Activated naive CD4-positive, alpha-beta T cell treated with anti-CD3 and anti-CD28 coated beads, Interleukin-2, amount 50 U/mL, for 72 hours (primary cell): ENCODE measurements around the gene TSPOAP1. TPM values are rescaled to one million over a fixed set of nuclear protein-coding genes. Genes with fewer than 3 reads are reported as not detected.

Experiments
- ATAC-seq, 2 donors: fragments of 150-1000 bp; cut with Tn5 transposase; 2 replicates each; pipeline ENCODE4 v1.10.0; 2021; ENCODE audit warnings: mild to moderate bottlenecking in 2 of 2, moderate library complexity in 2 of 2
- DNase-seq, 2 donors: peaks; one replicate each; pipeline ENCODE4 v3.0.0; 2021 to 2022; ENCODE audit warnings: low spot score in 2 of 2
- H3K27ac Mint-ChIP-seq, 2 donors: one replicate each; pipeline ENCODE4 v1.8.0; 2022; ENCODE audit warnings: mild to moderate bottlenecking in 2 of 2, mixed read lengths in 2 of 2
- H3K36me3 Mint-ChIP-seq, 2 donors: one replicate each; pipeline ENCODE4 v1.8.0; 2022; ENCODE audit warnings: mixed read lengths in 2 of 2
- H3K9me3 Mint-ChIP-seq, 2 donors: one replicate each; pipeline ENCODE4 v1.8.0; 2022; ENCODE audit warnings: mixed read lengths in 2 of 2
- total RNA-seq, 2 donors: library from RNA; stranded (reverse); gene quantifications; one replicate each; pipeline ENCODE4 v1.2.3, GENCODE V29; 2022

Gene TSPOAP1
- total RNA-seq, 2 donors from 2014 or later: 19.2 to 123 TPM

GRCh38 chr17:58308173-58308984, 20.2 kb downstream of the TSPOAP1 start:
- no peak for DNase-seq

GRCh38 chr17:58307468-58308172, 21.0 kb downstream of the TSPOAP1 start:
- Mint-ChIP-seq H3K36me3 (peaks cover 0 to 4% of the 10 kb centered on the region in 2 donors), H3K9me3 (no peaks in the 10 kb centered on the region), H3K27ac (peak overlapping the region in 1 of 2 donors; percentile 57)
- no peak for ATAC-seq
- DNase-seq: no peak

More at GRCh38 chr17:58308173-58308984, 20.2 kb downstream of the TSPOAP1 start:
- Mint-ChIP-seq H3K27ac (no peak overlapping the region), H3K9me3 (no peaks in the 10 kb centered on the region), H3K36me3 (peaks cover 0 to 4% of the 10 kb centered on the region in 2 donors)
- no peak for ATAC-seq

GRCh38 chr17:58306131-58306951, 22.3 kb downstream of the TSPOAP1 start:
- no peaks in the 10 kb centered on the region for H3K9me3 Mint-ChIP-seq
- peaks cover 0 to 4% of the 10 kb centered on the region in 2 donors for H3K36me3 Mint-ChIP-seq
- no peak for ATAC-seq
- H3K27ac Mint-ChIP-seq: peak overlapping the region in 1 of 2 donors; percentile 57
- DNase-seq: no peak

GRCh38 chr17:58305626-58306025, 23.0 kb downstream of the TSPOAP1 start:
- peaks cover 0 to 4% of the 10 kb centered on the region in 2 donors for H3K36me3 Mint-ChIP-seq
- no peak overlapping the region for H3K27ac Mint-ChIP-seq
- DNase-seq: no peak
- H3K9me3 Mint-ChIP-seq: no peaks in the 10 kb centered on the region
- no peak for ATAC-seq

- no peak for DNase-seq
- Mint-ChIP-seq H3K36me3 (peaks cover 0 to 4% of the 10 kb centered on the region in 2 donors), H3K9me3 (no peaks in the 10 kb centered on the region), H3K27ac (peak overlapping the region in 1 of 2 donors; percentile 20)
- no peak for ATAC-seq
Observed at GRCh38 chr17:58304750-58305486, 23.7 kb downstream of the TSPOAP1 start.

GRCh38 chr17:58303971-58304749, 24.4 kb downstream of the TSPOAP1 start:
- H3K9me3 Mint-ChIP-seq: no peaks in the 10 kb centered on the region
- DNase-seq: peak; percentile 61 to 72

GRCh38 chr17:58302919-58303585, 25.5 kb downstream of the TSPOAP1 start:
- H3K9me3 Mint-ChIP-seq: no peaks in the 10 kb centered on the region
- ATAC-seq (no peak), DNase-seq (peak in 1 of 2 donors; percentile 42)
- H3K36me3 Mint-ChIP-seq: peaks cover 0 to 4% of the 10 kb centered on the region in 2 donors
- no peak overlapping the region for H3K27ac Mint-ChIP-seq

More at GRCh38 chr17:58303971-58304749, 24.4 kb downstream of the TSPOAP1 start:
- ATAC-seq: peak; percentile 70 to 79
- Mint-ChIP-seq H3K27ac (peak overlapping the region in 1 of 2 donors; percentile 20), H3K36me3 (peaks cover 0 to 4% of the 10 kb centered on the region in 2 donors)

- H3K36me3 Mint-ChIP-seq: peaks cover 0 to 2% of the 10 kb centered on the region in 2 donors
- H3K9me3 Mint-ChIP-seq: no peaks in the 10 kb centered on the region
- peak in 1 of 2 donors; percentile 48 for DNase-seq
- peak overlapping the region in 1 of 2 donors; percentile 10 for H3K27ac Mint-ChIP-seq
- no peak for ATAC-seq
Observed at GRCh38 chr17:58302171-58302918, 26.2 kb downstream of the TSPOAP1 start.

- ATAC-seq: no peak
- DNase-seq: peak in 1 of 2 donors; percentile 51
- Mint-ChIP-seq H3K9me3 (no peaks in the 10 kb centered on the region), H3K36me3 (no peaks in the 10 kb centered on the region), H3K27ac (no peak overlapping the region)
Observed at GRCh38 chr17:58301504-58302150, 27.0 kb downstream of the TSPOAP1 start.

GRCh38 chr17:58300336-58300735, 28.3 kb downstream of the TSPOAP1 start:
- DNase-seq (peak in 1 of 2 donors; percentile 13), ATAC-seq (no peak)
- Mint-ChIP-seq H3K9me3 (no peaks in the 10 kb centered on the region), H3K36me3 (no peaks in the 10 kb centered on the region), H3K27ac (no peak overlapping the region)

- Mint-ChIP-seq H3K36me3 (no peaks in the 10 kb centered on the region), H3K9me3 (no peaks in the 10 kb centered on the region), H3K27ac (no peak overlapping the region)
- DNase-seq (no peak), ATAC-seq (no peak)
Observed at GRCh38 chr17:58294034-58294433, 34.6 kb downstream of the TSPOAP1 start.

GRCh38 chr17:58291246-58291645, 37.3 kb downstream of the TSPOAP1 start:
- DNase-seq (no peak), ATAC-seq (no peak)
- Mint-ChIP-seq H3K36me3 (no peaks in the 10 kb centered on the region), H3K27ac (no peak overlapping the region), H3K9me3 (no peaks in the 10 kb centered on the region)

GRCh38 chr17:58289869-58290268, 38.7 kb downstream of the TSPOAP1 start:
- no peak for ATAC-seq
- peak in 1 of 2 donors; percentile 3 for DNase-seq
- no peaks in the 10 kb centered on the region for H3K9me3 Mint-ChIP-seq
- no peaks in the 10 kb centered on the region for H3K36me3 Mint-ChIP-seq
- H3K27ac Mint-ChIP-seq: no peak overlapping the region

- DNase-seq (no peak), ATAC-seq (no peak)
- Mint-ChIP-seq H3K36me3 (no peaks in the 10 kb centered on the region), H3K27ac (no peak overlapping the region), H3K9me3 (no peaks in the 10 kb centered on the region)
Observed at GRCh38 chr17:58285422-58285810, 43.2 kb downstream of the TSPOAP1 start.
